GM12892 (cell line): Measurements from ENCODE around the gene KRT78.

Experiments
- POLR2A ChIP-seq: IDR thresholded peaks from 2 replicates; pipeline ENCODE4 v1.6.1; 2011; ENCODE audit warnings: low read depth, low read length, control low read depth
- POLR2AphosphoS5 ChIP-seq: IDR thresholded peaks from 2 replicates; pipeline ENCODE4 v1.6.1; 2011; ENCODE audit warnings: low read depth, low read length, control low read depth

GRCh38 chr12:52828591-52829021, 20.2 kb downstream of the KRT78 start:
- TF ChIP-seq POLR2AphosphoS5: no peak
- no peak for TF ChIP-seq POLR2A
